Uterus (tissue), 4 donors: ENCODE data around the gene MEIS1. TPM values are rescaled to one million over a fixed set of nuclear protein-coding genes. Genes with fewer than 3 reads are reported as not detected.

Experiments used
- DNase-seq, 2 donors: peaks; one replicate each; pipeline ENCODE4 v3.0.0-alpha.2; 2019 to 2020
- H3K27ac ChIP-seq, 2 donors: fragments of 200-600 bp; sonication (generic); 1 replicate in 1 of 2; 2 replicates in 1 of 2; pipeline ENCODE4 v1.5.1; 2016 to 2018
- H3K27me3 ChIP-seq, 2 donors: fragments of 200-600 bp; sonication (generic); one replicate each; pipeline ENCODE4 v1.5.1; 2018 to 2019; ENCODE audit warnings: control low read depth in 1 of 2
- H3K36me3 ChIP-seq, 2 donors: fragments of 200-600 bp; sonication (generic); one replicate each; pipeline ENCODE4 v1.5.1; 2019; ENCODE audit warnings: control low read depth in 1 of 2
- H3K4me1 ChIP-seq, 2 donors: fragments of 200-600 bp; sonication (generic); one replicate each; pipeline ENCODE4 v1.5.1; 2018 to 2019; ENCODE audit warnings: control low read depth in 1 of 2
- H3K4me3 ChIP-seq, 2 donors: fragments of 200-600 bp; sonication (generic); 1 replicate in 1 of 2; 2 replicates in 1 of 2; pipeline ENCODE4 v1.5.1; 2018 to 2019; ENCODE audit warnings: mild to moderate bottlenecking in 1 of 2
- H3K9me3 ChIP-seq, 2 donors: fragments of 200-600 bp; sonication (generic); one replicate each; pipeline ENCODE4 v1.5.1; 2019; ENCODE audit warnings: control low read depth in 1 of 2
- POLR2A ChIP-seq, 2 donors: fragments of 450-650 bp; IDR thresholded peaks; one replicate each; pipeline ENCODE4 v1.6.1; 2016; ENCODE audit warnings: antibody characterized with exemption in 2 of 2, mild to moderate bottlenecking in 1 of 2, moderate library complexity in 1 of 2
- intact Hi-C: fragments of 100-400 bp; cut with DNase I; formaldehyde crosslinking; loops from one replicate; pipeline ENCODE4 v1.15.1; 2023; ENCODE audit warnings: low total_unique reads
- total RNA-seq, 4 donors: library from RNA; depleted of rRNA in 3 of 4; stranded (reverse); fragments of >200 nt in 3 of 4; gene quantifications; one replicate each; pipeline versions ENCODE4 v1.1.0 to v1.2.4, GENCODE V29; 2014 to 2023
- TF ChIP-seq, protein P1 (sequence below), 4 experiments: fragments of 200-600 bp in 2 of 4; fragments of 450-650 bp in 2 of 4; sonication (generic) in 2 of 4; IDR thresholded peaks; one replicate each; pipeline ENCODE4 v1.5.1; 2016 to 2019; ENCODE audit warnings: antibody characterized with exemption in 4 of 4, mild to moderate bottlenecking in 2 of 4, moderate library complexity in 1 of 4
- donor health status: DM: yes; HTN: yes; CAD: no.

Gene MEIS1
- total RNA-seq, 4 donors from 2014 or later = 110 to 418 (median 233) TPM

GRCh38 chr2:66461664-66462500 is 27.0 kb downstream of the MEIS1 start:
- peak overlapping the region in 1 of 2 donors; percentile 60 for H3K27ac ChIP-seq
- intact Hi-C loops = no loop called here

DNA sequence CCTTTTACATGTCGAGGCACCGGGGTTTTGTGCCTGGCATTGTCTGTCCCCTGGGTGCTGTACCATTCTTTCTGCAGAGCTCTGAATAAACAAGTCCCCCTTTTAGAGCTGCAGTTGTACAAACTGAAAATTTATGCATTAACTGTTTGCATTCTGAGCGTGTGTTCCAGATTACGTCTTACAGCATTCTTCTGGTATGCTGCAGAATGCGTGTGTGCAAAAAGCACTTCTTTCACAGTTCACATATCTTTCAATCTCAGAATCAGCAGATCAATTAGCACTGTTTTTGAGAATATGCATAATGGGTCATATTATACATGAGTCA is 27.5 kb downstream of the MEIS1 start:
- Histone ChIP-seq H3K4me1 (peaks cover 23 to 26% of the 10 kb centered on the region in 2 donors), H3K36me3 (no peaks in the 10 kb centered on the region), H3K27me3 (no peaks in the 10 kb centered on the region), H3K4me3 (no peak overlapping the region), H3K9me3 (no peaks in the 10 kb centered on the region), H3K27ac (peak overlapping the region in 1 of 2 donors; percentile 60)
- TF ChIP-seq, protein P1, sequence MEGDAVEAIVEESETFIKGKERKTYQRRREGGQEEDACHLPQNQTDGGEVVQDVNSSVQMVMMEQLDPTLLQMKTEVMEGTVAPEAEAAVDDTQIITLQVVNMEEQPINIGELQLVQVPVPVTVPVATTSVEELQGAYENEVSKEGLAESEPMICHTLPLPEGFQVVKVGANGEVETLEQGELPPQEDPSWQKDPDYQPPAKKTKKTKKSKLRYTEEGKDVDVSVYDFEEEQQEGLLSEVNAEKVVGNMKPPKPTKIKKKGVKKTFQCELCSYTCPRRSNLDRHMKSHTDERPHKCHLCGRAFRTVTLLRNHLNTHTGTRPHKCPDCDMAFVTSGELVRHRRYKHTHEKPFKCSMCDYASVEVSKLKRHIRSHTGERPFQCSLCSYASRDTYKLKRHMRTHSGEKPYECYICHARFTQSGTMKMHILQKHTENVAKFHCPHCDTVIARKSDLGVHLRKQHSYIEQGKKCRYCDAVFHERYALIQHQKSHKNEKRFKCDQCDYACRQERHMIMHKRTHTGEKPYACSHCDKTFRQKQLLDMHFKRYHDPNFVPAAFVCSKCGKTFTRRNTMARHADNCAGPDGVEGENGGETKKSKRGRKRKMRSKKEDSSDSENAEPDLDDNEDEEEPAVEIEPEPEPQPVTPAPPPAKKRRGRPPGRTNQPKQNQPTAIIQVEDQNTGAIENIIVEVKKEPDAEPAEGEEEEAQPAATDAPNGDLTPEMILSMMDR (IDR thresholded peaks at IDR 0.05) = no peak
- no peak for TF ChIP-seq POLR2A (IDR thresholded peaks at IDR 0.05)
- no peak for DNase-seq
- intact Hi-C loops = no loop called here

More at GRCh38 chr2:66461664-66462500, 27.0 kb downstream of the MEIS1 start:
- H3K36me3 ChIP-seq = no peaks in the 10 kb centered on the region
- H3K4me3 ChIP-seq = no peak overlapping the region
- no peaks in the 10 kb centered on the region for H3K27me3 ChIP-seq
- no peak for DNase-seq
- no peaks in the 10 kb centered on the region for H3K9me3 ChIP-seq
- TF ChIP-seq, protein P1 (IDR thresholded peaks at IDR 0.05) = no peak
- no peak for TF ChIP-seq POLR2A (IDR thresholded peaks at IDR 0.05)
- H3K4me1 ChIP-seq = peaks cover 23 to 26% of the 10 kb centered on the region in 2 donors

- no peak for TF ChIP-seq POLR2A (IDR thresholded peaks at IDR 0.05)
- TF ChIP-seq, protein P1 (IDR thresholded peaks at IDR 0.05) = no peak
- Histone ChIP-seq H3K4me1 (peaks cover 26 to 28% of the 10 kb centered on the region in 2 donors), H3K9me3 (no peaks in the 10 kb centered on the region), H3K36me3 (no peaks in the 10 kb centered on the region), H3K4me3 (no peak overlapping the region), H3K27ac (peak overlapping the region; percentile 17 to 60), H3K27me3 (no peaks in the 10 kb centered on the region)
- DNase-seq = no peak
- intact Hi-C loops = no loop called here
These were observed 28.4 kb downstream of the MEIS1 start for GRCh38 chr2:66463206-66463755.

DNA sequence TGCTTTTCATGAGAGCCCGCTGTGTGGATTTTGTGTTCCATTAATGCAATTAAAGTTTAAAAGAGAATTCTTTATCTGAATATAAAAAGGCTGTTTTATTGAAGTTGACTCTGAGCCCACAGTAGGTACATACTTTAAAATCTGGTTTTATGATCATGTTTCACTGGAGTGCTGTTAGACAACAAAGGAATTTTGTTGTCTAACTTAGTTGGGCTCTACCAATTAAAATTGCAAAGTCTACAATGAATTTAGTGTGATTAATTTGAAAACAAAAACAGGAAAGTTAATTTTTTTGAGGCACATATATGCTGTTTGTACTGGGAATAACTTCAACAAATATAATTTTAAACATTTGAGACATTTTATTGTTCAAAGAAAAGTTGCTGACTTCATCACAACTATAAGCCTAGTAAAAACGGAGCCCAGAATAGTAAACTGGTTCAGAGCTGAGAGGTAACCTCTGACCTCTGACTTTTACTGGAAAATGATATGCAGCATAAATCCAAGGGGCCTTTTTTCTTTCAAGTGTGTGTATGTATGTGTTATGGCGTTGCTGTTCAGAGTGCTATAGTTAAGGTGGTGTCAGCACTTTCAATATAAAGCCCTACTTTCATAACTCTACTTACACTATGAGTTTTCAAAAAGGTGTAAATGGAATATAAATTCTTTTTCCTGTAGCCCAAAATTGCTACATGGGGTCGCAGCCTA is 30.2 kb downstream of the MEIS1 start:
- H3K36me3 ChIP-seq = no peaks in the 10 kb centered on the region

More for the DNA sequence above, 30.2 kb downstream of the MEIS1 start:
- Histone ChIP-seq H3K4me3 (no peak overlapping the region), H3K9me3 (no peaks in the 10 kb centered on the region), H3K27me3 (no peaks in the 10 kb centered on the region), H3K4me1 (peaks cover 26 to 31% of the 10 kb centered on the region in 2 donors), H3K27ac (peak overlapping the region in 1 of 2 donors; percentile 60)
- TF ChIP-seq, protein P1 (IDR thresholded peaks at IDR 0.05) = no peak
- TF ChIP-seq POLR2A (IDR thresholded peaks at IDR 0.05) = no peak
- intact Hi-C loops = no loop called here
- no peak for DNase-seq
